CD4-positive, CD25-positive, alpha-beta regulatory T cell (primary cell): ENCODE results near the gene GPR78. TPM values are rescaled to one million over a fixed set of nuclear protein-coding genes. Genes with fewer than 3 reads are reported as not detected.

ENCODE experiments used
- ATAC-seq, 2 donors: fragments of 150-1000 bp; cut with Tn5 transposase; one replicate each; pipeline ENCODE4 v1.10.0; 2021; ENCODE audit warnings: low read depth in 2 of 2, moderate number of reproducible peaks in 2 of 2, moderate library complexity in 1 of 2
- DNase-seq, 3 donors: peaks; one replicate each; pipeline versions ENCODE4 v3.0.0 to v3.0.0-alpha.2; 2012 to 2022; ENCODE audit warnings: mixed read lengths in 1 of 3
- H3K27ac ChIP-seq: one replicate; pipeline ENCODE4 v1.7.0; 2013; ENCODE audit warnings: mild to moderate bottlenecking, low read length; ENCODE audit not compliant: insufficient read depth, poor library complexity, severe bottlenecking
- H3K27me3 ChIP-seq: one replicate; pipeline ENCODE4 v1.7.0; 2013; ENCODE audit warnings: low read length; ENCODE audit not compliant: control insufficient read depth, insufficient read depth
- H3K36me3 ChIP-seq: one replicate; pipeline ENCODE4 v1.7.0; 2013; ENCODE audit warnings: mild to moderate bottlenecking, low read length, moderate library complexity; ENCODE audit not compliant: control insufficient read depth, insufficient read depth
- H3K4me1 ChIP-seq: 2 replicates; pipeline ENCODE4 v1.7.0; 2013; ENCODE audit warnings: mild to moderate bottlenecking, low read length; ENCODE audit not compliant: insufficient read depth, control insufficient read depth, poor library complexity, severe bottlenecking
- H3K4me3 ChIP-seq: one replicate; pipeline ENCODE4 v1.7.0; 2013; ENCODE audit warnings: low read depth, mild to moderate bottlenecking, low read length, moderate library complexity
- H3K9me3 ChIP-seq, 2 experiments: 1 replicate in 1 of 2; 2 replicates in 1 of 2; pipeline ENCODE4 v1.7.0; 2013; ENCODE audit warnings: low read length in 2 of 2, mild to moderate bottlenecking in 1 of 2, moderate library complexity in 1 of 2; ENCODE audit not compliant: control insufficient read depth in 2 of 2
- H3K27ac Mint-ChIP-seq, 3 donors: one replicate each; pipeline ENCODE4 v1.8.0; 2020 to 2022; ENCODE audit warnings: mild to moderate bottlenecking in 3 of 3, mixed read lengths in 3 of 3, moderate library complexity in 2 of 3
- H3K27me3 Mint-ChIP-seq: one replicate; pipeline ENCODE4 v1.8.0; 2022; ENCODE audit warnings: mild to moderate bottlenecking, mixed read lengths
- H3K36me3 Mint-ChIP-seq: one replicate; pipeline ENCODE4 v1.8.0; 2020; ENCODE audit warnings: mixed read lengths
- H3K4me1 Mint-ChIP-seq, 4 donors: one replicate each; pipeline ENCODE4 v1.8.0; 2020 to 2022; ENCODE audit warnings: mixed read lengths in 4 of 4, mild to moderate bottlenecking in 1 of 4
- H3K4me3 Mint-ChIP-seq, 4 donors: one replicate each; pipeline ENCODE4 v1.8.0; 2020 to 2022; ENCODE audit warnings: mild to moderate bottlenecking in 4 of 4, mixed read lengths in 4 of 4, moderate library complexity in 3 of 4
- H3K9me3 Mint-ChIP-seq, 7 donors: one replicate each; pipeline ENCODE4 v1.8.0; 2020 to 2022; ENCODE audit warnings: mixed read lengths in 7 of 7, mild to moderate bottlenecking in 3 of 7, moderate library complexity in 2 of 7
- polyA plus RNA-seq, 4 donors: library from polyadenylated mRNA; unstranded; fragments of 300-500 nt; fragmentation: Illumina TruSeq; gene quantifications; one replicate each; pipeline ENCODE4 v1.2.3, GENCODE V29; 2021
- total RNA-seq: library from RNA; stranded (reverse); gene quantifications from one replicate; pipeline ENCODE4 v1.2.3, GENCODE V29; 2022

GPR78 gene
- total and polyA plus RNA-seq, 5 donors from 2014 or later, result not detected

DNA sequence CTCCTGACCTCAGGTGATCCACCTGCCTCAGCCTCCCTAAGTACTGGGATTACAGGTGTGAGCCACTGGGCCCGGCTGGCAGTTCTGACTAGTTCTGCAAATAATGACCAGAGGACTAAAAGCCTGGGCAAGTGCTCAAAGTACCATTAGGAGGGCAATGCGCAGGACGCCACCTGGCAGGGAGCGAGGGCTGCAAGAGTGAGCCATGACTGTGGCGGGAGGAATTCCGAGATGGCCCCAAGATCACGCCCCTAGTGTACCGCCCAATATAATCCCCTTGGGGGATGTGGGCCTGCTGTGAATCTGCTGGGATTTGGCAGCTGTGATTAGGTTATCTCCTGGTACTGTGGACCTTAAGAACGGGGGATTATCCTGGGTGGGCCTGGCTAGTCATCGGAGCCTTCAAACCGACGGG, 26.2 kb upstream of the GPR78 start:
- Mint-ChIP-seq H3K4me1 (no peaks in the 10 kb centered on the region), H3K27ac (no peak overlapping the region), H3K27me3 (peaks cover 4% of the 10 kb centered on the region), H3K4me3 (no peak overlapping the region), H3K36me3 (no peaks in the 10 kb centered on the region), H3K9me3 (no peaks in the 10 kb centered on the region)
- Histone ChIP-seq H3K27me3 (no peaks in the 10 kb centered on the region), H3K36me3 (no peaks in the 10 kb centered on the region), H3K4me3 (no peak overlapping the region), H3K9me3 (no peaks in the 10 kb centered on the region), H3K27ac (no peak overlapping the region), H3K4me1 (no peaks in the 10 kb centered on the region)
- ATAC-seq, result no peak
- DNase-seq, result no peak

DNA sequence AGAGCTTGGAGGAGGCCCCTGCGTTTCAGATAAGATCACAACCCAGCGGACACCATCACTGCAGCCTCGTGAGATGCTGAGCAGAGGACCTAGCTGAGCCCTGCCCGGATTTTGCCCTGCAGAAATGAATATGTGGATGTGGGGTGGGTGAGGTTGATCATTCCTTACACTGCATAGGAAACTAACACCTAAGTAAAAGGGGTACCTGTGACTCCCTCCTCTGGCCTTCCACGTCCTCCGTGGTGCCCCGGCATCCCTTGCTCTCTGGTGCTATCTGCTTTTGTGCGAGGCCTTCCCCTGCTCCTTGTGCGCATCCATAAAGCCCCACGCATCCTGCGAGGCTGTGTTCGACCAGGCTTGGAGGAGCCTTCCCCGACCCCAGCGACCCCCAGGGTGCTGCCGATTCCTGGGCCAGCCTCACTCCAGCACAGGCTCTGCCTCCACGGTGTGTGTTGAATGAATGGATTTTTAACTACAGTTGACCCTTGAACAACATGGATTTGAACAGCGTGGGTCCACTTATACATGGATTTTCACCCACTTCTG, 25.6 kb upstream of the GPR78 start:
- no peak overlapping the region for H3K27ac ChIP-seq
- no peak for DNase-seq
- no peaks in the 10 kb centered on the region for H3K27me3 ChIP-seq
- no peak overlapping the region for H3K4me3 ChIP-seq
- Mint-ChIP-seq H3K4me1 (no peaks in the 10 kb centered on the region), H3K27ac (no peak overlapping the region), H3K4me3 (no peak overlapping the region), H3K36me3 (no peaks in the 10 kb centered on the region), H3K27me3 (peaks cover 4% of the 10 kb centered on the region), H3K9me3 (no peaks in the 10 kb centered on the region)
- ATAC-seq, result no peak
- no peaks in the 10 kb centered on the region for H3K36me3 ChIP-seq
- H3K9me3 ChIP-seq, result no peaks in the 10 kb centered on the region
- no peaks in the 10 kb centered on the region for H3K4me1 ChIP-seq

DNA sequence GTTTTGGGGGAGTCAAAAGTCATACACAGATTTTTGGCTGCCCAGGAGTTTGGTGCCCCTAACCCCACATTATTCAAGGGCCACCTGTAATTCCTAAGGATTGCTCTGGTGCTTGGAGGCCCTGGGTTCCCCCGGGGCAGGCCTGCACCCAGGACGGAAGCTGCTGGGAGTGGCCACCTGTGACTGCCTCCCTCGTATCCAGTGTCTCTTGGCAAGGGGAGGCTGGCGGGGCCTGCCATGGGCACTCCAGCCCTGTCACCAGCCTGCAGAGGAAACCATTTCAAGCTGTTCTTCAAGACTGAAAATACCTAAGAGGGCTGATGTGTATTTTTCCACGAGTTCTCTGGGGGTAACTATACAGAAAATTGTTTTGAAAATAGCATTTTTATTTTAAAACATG, 24.5 kb upstream of the GPR78 start:
- Histone ChIP-seq H3K27me3 (no peaks in the 10 kb centered on the region), H3K9me3 (no peaks in the 10 kb centered on the region), H3K4me3 (no peak overlapping the region), H3K27ac (no peak overlapping the region), H3K4me1 (no peaks in the 10 kb centered on the region), H3K36me3 (no peaks in the 10 kb centered on the region)
- Mint-ChIP-seq H3K27me3 (peaks cover 4% of the 10 kb centered on the region), H3K27ac (no peak overlapping the region), H3K4me1 (no peaks in the 10 kb centered on the region), H3K9me3 (no peaks in the 10 kb centered on the region), H3K4me3 (no peak overlapping the region), H3K36me3 (no peaks in the 10 kb centered on the region)
- ATAC-seq, result no peak
- DNase-seq, result no peak

DNA sequence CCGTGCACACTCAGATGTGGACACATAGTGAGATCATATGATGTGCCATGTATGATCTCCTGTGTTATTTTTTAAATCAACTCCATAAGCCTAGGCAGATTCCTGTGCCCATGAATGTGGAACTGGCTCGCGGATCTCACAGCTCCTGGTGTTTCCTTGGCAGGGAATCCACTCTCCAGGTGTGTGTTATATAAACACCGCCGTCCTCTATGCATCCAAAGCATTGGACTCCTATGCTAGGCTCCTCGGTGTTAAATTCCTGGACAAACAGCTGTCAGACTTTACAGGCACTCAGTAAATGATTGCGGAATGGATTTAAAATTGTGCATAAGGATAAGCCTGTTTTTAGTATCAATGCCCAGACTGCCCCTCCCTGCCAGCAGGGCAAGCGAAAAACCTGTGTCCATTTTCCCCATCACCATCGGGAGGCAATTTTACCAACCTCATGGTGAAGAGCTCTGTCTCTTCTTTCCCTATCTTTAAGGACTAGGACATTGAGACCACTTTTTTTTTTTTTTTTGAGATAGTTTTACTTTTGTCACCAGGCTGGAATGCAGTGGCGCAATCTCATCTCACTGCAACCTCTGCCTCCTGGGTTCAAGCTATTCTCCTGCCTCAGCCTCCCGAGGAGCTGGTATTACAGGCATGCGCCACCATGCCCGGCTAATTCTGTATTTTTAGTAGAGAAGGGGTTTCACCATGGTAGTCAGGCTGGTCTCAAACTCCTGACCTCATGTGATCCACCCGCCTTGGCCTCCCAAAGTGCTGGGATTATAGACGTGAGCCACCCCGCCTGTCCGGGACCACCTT, 23.6 kb upstream of the GPR78 start:
- peaks cover 4% of the 10 kb centered on the region for H3K27me3 Mint-ChIP-seq
- DNase-seq (no peak), ATAC-seq (no peak)
- no peaks in the 10 kb centered on the region for H3K4me1 Mint-ChIP-seq
- no peak overlapping the region for H3K4me3 Mint-ChIP-seq
- Histone ChIP-seq H3K27me3 (no peaks in the 10 kb centered on the region), H3K27ac (no peak overlapping the region), H3K36me3 (no peaks in the 10 kb centered on the region), H3K9me3 (no peaks in the 10 kb centered on the region), H3K4me1 (no peaks in the 10 kb centered on the region), H3K4me3 (no peak overlapping the region)
- no peaks in the 10 kb centered on the region for H3K9me3 Mint-ChIP-seq
- H3K27ac Mint-ChIP-seq, result no peak overlapping the region
- no peaks in the 10 kb centered on the region for H3K36me3 Mint-ChIP-seq

DNA sequence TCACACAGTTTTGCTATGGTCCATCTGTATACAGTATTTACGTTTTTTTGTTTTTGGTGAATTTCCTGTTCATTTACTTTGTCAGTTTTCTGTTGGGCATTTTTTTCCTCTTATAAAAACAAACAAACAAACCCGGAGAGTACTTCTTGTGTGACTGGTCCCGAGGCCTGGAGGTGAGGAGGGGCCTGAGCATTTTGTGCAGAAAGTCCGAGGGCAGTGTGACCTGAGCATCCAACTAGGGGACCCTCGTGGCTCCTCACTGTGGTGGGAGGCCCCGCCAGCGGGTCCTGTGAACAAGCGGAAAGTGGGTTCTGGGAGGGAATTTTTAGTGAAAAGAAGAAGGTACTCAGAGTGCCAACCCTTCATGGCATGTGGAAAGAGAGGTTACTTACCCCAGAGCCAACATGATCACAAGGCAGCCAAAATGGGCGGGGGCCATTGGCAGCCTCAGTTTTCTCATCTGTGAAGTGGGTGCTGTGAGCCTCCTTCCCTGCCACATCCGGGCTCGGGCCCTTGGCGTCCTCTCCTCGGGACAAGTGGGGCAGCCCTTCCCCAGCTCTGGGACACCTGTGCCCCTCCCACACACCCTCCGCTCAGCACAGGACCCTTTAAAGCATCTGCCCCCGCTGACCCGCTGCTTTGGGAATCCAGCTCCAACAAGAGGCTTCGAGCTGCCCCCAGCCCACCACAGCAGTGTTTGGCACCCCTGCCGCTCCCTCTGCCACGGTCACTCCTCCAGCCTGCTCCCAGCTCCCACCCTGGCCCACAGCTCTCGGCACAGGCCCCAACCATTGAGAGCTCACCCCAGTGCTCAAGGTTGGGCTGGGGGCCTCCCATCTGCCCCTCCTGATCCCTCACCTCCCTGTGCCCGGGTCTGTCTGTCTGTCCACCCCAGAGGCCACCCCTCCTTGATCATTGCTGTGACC, 22.8 kb upstream of the GPR78 start:
- no peaks in the 10 kb centered on the region for H3K9me3 ChIP-seq
- Mint-ChIP-seq H3K4me3 (no peak overlapping the region), H3K36me3 (no peaks in the 10 kb centered on the region), H3K27me3 (peaks cover 12% of the 10 kb centered on the region), H3K4me1 (no peaks in the 10 kb centered on the region), H3K27ac (no peak overlapping the region), H3K9me3 (no peaks in the 10 kb centered on the region)
- H3K36me3 ChIP-seq, result no peaks in the 10 kb centered on the region
- ATAC-seq (no peak), DNase-seq (no peak)
- no peak overlapping the region for H3K27ac ChIP-seq
- no peaks in the 10 kb centered on the region for H3K27me3 ChIP-seq
- no peaks in the 10 kb centered on the region for H3K4me1 ChIP-seq
- no peak overlapping the region for H3K4me3 ChIP-seq

DNA sequence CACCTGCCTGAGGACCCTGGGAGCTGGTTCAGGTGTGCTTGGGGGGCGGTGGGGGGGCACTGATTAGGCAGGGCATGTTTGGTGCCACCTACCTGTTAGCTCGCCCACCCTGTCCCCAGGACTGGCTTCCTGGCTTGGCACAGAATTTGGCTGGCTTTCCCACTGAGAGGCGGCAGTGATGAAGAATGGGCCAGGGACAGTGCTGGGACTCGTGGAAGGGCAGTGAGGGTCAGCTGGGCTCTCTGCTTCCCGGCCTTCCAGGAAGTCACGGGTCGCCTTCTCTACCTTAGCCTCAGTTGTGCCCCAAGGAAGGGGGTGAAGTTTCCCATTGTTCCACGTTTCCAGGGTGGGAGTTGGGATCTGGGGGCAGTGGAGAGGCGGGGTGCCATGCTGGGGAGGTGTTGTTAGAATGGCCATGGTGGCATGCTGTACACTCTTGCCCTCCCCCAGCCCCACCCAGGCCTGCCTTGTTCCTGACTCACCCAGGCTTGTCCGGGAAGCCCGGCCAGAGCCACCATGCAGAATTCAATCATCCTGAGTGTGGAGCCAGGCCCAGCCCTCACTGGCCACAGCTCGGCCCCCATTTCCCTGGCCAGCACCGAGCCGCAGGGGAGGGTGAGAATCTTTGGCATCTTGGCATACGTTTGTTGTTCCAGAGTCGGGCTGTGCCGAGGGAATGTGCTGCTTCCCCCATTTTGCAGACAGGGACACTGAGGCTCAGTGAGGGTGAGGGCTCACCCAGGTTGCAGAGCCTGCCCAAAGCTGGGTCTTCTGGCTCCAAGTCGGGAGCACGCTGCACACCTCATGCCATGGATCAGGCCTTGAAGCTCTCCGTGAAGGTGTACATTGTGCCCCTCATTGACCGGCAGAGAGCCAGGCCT, 21.9 kb upstream of the GPR78 start:
- Histone ChIP-seq H3K4me3 (no peak overlapping the region), H3K9me3 (no peaks in the 10 kb centered on the region), H3K4me1 (no peaks in the 10 kb centered on the region), H3K27me3 (no peaks in the 10 kb centered on the region), H3K36me3 (no peaks in the 10 kb centered on the region), H3K27ac (no peak overlapping the region)
- Mint-ChIP-seq H3K27ac (no peak overlapping the region), H3K9me3 (no peaks in the 10 kb centered on the region), H3K4me3 (no peak overlapping the region), H3K4me1 (no peaks in the 10 kb centered on the region), H3K36me3 (no peaks in the 10 kb centered on the region), H3K27me3 (peaks cover 11% of the 10 kb centered on the region)
- ATAC-seq (no peak), DNase-seq (no peak)

DNA sequence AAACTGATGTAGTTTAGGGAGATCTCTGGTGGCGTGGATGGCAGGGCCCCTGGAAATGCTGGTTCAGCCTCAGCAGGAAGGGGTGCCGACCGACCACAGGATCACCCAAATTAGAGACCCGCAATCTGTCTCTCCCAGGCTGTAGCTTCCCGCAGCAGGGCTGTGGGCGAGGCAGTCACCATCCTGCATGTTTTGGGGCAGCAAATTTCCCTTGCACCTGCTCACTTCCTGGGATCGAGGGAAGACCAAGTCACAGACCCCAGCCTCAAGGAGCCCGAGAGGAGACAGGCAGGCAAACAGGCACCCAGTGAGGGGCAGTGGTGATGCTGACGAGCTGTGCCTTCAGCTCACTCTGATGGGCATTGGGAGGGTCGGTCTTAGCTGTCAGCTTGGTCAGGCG, 21.2 kb upstream of the GPR78 start:
- DNase-seq (no peak), ATAC-seq (no peak)
- Histone ChIP-seq H3K9me3 (no peaks in the 10 kb centered on the region), H3K36me3 (no peaks in the 10 kb centered on the region), H3K27ac (no peak overlapping the region), H3K27me3 (no peaks in the 10 kb centered on the region), H3K4me1 (no peaks in the 10 kb centered on the region), H3K4me3 (no peak overlapping the region)
- Mint-ChIP-seq H3K4me1 (no peaks in the 10 kb centered on the region), H3K27me3 (peaks cover 8% of the 10 kb centered on the region), H3K36me3 (no peaks in the 10 kb centered on the region), H3K4me3 (no peak overlapping the region), H3K9me3 (no peaks in the 10 kb centered on the region), H3K27ac (no peak overlapping the region)
